GM23338 (cell line): ENCODE results near the gene NCF2.

Experiments used
- EZH2 ChIP-seq: fragments of 200-600 bp; sonication (generic); IDR thresholded peaks from one replicate; pipeline ENCODE4 v1.8.0; 2017; ENCODE audit warnings: antibody characterized with exemption, mild to moderate bottlenecking, low read depth; ENCODE audit not compliant: unreplicated experiment
- EZH2phosphoT487 ChIP-seq: fragments of 200-600 bp; sonication (generic); IDR thresholded peaks from one replicate; pipeline ENCODE4 v1.8.1; 2018; ENCODE audit warnings: antibody characterized with exemption; ENCODE audit not compliant: unreplicated experiment
- POLR2AphosphoS5 ChIP-seq: IDR thresholded peaks from 2 replicates; pipeline ENCODE4 v1.6.1; 2016; ENCODE audit warnings: antibody characterized with exemption, low read depth
- ZNF114 ChIP-seq: fragments of 250-450 bp; sonication (Bioruptor Pico); IDR thresholded peaks from 2 replicates; pipeline ENCODE4 v1.5.0; 2020; ENCODE audit warnings: mild to moderate bottlenecking, moderate library complexity
- TF ChIP-seq, protein P1 (sequence below), 2 experiments: fragments of 200-600 bp in 1 of 2; sonication (generic) in 1 of 2; conservative IDR thresholded peaks; 2 replicates each; pipeline versions ENCODE4 v1.5.1 to v1.6.1; 2016 to 2017; ENCODE audit warnings: antibody characterized with exemption in 2 of 2, low read depth in 2 of 2, mild to moderate bottlenecking in 2 of 2, moderate library complexity in 1 of 2
- TF ChIP-seq, protein P2 (sequence below): IDR thresholded peaks from 2 replicates; pipeline ENCODE4 v1.6.1; 2016; ENCODE audit warnings: antibody characterized with exemption
- TF ChIP-seq, protein P3 (sequence below): IDR thresholded peaks from one replicate; pipeline ENCODE4 v1.6.1; 2018; ENCODE audit warnings: antibody characterized with exemption; ENCODE audit not compliant: unreplicated experiment

DNA sequence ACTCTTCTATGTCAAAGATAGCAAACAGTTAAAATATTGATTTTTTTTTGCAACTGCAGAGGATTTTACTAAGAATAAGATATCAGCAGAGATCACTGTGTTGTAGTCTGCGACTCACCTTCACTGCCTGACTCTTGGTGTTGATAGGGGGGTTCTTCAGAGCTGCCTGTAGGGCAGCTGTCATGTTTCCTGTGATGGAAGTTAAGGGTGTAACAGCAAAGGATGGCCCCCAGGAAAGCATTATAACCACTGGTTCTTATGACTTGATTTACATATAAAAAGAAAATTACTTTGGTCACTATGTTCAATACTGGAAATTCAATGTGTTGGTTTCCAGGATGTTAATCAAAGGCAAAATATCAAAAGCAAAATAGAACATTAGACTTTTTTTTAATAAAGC is 42.7 kb upstream of the NCF2 start:
- TF ChIP-seq, protein P1, sequence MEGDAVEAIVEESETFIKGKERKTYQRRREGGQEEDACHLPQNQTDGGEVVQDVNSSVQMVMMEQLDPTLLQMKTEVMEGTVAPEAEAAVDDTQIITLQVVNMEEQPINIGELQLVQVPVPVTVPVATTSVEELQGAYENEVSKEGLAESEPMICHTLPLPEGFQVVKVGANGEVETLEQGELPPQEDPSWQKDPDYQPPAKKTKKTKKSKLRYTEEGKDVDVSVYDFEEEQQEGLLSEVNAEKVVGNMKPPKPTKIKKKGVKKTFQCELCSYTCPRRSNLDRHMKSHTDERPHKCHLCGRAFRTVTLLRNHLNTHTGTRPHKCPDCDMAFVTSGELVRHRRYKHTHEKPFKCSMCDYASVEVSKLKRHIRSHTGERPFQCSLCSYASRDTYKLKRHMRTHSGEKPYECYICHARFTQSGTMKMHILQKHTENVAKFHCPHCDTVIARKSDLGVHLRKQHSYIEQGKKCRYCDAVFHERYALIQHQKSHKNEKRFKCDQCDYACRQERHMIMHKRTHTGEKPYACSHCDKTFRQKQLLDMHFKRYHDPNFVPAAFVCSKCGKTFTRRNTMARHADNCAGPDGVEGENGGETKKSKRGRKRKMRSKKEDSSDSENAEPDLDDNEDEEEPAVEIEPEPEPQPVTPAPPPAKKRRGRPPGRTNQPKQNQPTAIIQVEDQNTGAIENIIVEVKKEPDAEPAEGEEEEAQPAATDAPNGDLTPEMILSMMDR (conservative IDR thresholded peaks at IDR 0.05; ENCODE audit: low read depth in 2 of 2) = no peak
- TF ChIP-seq, protein P2, sequence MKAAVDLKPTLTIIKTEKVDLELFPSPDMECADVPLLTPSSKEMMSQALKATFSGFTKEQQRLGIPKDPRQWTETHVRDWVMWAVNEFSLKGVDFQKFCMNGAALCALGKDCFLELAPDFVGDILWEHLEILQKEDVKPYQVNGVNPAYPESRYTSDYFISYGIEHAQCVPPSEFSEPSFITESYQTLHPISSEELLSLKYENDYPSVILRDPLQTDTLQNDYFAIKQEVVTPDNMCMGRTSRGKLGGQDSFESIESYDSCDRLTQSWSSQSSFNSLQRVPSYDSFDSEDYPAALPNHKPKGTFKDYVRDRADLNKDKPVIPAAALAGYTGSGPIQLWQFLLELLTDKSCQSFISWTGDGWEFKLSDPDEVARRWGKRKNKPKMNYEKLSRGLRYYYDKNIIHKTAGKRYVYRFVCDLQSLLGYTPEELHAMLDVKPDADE = no peak
- TF ChIP-seq ZNF114 = no peak
- no peak for TF ChIP-seq POLR2AphosphoS5
- no peak for TF ChIP-seq EZH2phosphoT487
- TF ChIP-seq EZH2 = no peak
- TF ChIP-seq, protein P3, sequence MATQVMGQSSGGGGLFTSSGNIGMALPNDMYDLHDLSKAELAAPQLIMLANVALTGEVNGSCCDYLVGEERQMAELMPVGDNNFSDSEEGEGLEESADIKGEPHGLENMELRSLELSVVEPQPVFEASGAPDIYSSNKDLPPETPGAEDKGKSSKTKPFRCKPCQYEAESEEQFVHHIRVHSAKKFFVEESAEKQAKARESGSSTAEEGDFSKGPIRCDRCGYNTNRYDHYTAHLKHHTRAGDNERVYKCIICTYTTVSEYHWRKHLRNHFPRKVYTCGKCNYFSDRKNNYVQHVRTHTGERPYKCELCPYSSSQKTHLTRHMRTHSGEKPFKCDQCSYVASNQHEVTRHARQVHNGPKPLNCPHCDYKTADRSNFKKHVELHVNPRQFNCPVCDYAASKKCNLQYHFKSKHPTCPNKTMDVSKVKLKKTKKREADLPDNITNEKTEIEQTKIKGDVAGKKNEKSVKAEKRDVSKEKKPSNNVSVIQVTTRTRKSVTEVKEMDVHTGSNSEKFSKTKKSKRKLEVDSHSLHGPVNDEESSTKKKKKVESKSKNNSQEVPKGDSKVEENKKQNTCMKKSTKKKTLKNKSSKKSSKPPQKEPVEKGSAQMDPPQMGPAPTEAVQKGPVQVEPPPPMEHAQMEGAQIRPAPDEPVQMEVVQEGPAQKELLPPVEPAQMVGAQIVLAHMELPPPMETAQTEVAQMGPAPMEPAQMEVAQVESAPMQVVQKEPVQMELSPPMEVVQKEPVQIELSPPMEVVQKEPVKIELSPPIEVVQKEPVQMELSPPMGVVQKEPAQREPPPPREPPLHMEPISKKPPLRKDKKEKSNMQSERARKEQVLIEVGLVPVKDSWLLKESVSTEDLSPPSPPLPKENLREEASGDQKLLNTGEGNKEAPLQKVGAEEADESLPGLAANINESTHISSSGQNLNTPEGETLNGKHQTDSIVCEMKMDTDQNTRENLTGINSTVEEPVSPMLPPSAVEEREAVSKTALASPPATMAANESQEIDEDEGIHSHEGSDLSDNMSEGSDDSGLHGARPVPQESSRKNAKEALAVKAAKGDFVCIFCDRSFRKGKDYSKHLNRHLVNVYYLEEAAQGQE = no peak
